HG02981 (cell line): ENCODE data around the gene DRAP1.
A peak's percentile ranks its signal among the peaks of the same experiment; 100 is the strongest.
"Not testable (repeated sequence)": the region's sequence is repeated elsewhere in the genome, so short reads cannot be mapped to it uniquely, and the experiment has no call there.

Experiments
- ATAC-seq: cut with Tn5 transposase; IDR thresholded peaks from one replicate; pipeline ENCODE4 v1.9.1; 2021; ENCODE audit warnings: mild to moderate bottlenecking, moderate library complexity; ENCODE audit not compliant: unreplicated experiment

Gene DRAP1

DNA sequence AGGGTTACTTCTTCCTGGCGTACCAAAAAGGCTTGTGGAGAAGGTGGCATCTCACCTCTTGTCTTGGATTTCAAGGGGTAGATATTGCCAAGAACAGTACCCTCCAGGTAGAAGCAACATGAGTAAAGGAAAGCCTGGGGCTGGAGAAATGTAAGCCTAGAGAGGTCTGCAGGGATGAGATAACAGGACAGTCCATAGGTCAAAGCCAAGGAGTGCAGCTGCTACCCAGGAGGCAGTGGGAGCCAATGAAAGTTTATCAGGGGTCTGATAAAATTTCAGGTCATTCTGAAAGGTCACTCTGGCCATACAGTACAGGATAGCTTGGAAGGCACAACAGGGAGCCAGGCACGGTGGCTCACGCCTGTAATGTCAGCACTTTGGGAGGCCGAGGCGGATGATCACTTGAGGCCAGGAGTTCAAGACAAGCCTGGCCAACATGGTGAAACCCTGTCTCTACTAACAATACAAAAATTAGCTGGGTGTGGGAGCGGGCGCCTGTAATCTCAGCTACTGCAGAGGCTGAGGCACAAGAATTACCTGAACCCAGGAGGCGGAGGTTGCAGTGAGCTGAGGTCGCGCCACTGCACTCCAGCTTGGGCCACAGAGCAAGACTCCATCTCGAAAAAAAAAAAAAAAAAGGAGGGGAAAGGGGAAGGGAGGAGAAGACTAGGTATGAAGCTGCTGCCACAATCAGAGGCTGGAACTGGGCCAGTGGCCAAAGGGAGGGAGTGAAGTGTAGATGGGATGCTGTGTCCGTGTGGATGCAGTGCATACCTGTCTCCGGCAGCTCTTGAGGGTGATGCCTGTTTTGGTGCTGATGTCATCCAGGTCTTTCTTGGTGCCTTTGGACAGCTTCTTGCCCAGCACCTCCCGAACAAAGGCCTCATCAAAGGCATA, 32.2 kb upstream of the DRAP1 start:
- no peak for ATAC-seq

GRCh38 chr11:65887723-65888162, 31.5 kb upstream of the DRAP1 start:
- ATAC-seq = no peak

GRCh38 chr11:65888163-65888814, 30.9 kb upstream of the DRAP1 start, which contains the start of gene FIBP:
Gene FIBP, minus strand, starts transcription at chr11:65888471. Its CDS starts 53 bp downstream, at chr11:65888418.
- peak; percentile 38 for ATAC-seq

GRCh38 chr11:65890324-65891218, 28.7 kb upstream of the DRAP1 start, which contains the start of gene CCDC85B:
Gene CCDC85B, plus strand, starts transcription at chr11:65890673. Its CDS starts 111 bp downstream, at chr11:65890784.
- ATAC-seq = peak; percentile 48

DNA sequence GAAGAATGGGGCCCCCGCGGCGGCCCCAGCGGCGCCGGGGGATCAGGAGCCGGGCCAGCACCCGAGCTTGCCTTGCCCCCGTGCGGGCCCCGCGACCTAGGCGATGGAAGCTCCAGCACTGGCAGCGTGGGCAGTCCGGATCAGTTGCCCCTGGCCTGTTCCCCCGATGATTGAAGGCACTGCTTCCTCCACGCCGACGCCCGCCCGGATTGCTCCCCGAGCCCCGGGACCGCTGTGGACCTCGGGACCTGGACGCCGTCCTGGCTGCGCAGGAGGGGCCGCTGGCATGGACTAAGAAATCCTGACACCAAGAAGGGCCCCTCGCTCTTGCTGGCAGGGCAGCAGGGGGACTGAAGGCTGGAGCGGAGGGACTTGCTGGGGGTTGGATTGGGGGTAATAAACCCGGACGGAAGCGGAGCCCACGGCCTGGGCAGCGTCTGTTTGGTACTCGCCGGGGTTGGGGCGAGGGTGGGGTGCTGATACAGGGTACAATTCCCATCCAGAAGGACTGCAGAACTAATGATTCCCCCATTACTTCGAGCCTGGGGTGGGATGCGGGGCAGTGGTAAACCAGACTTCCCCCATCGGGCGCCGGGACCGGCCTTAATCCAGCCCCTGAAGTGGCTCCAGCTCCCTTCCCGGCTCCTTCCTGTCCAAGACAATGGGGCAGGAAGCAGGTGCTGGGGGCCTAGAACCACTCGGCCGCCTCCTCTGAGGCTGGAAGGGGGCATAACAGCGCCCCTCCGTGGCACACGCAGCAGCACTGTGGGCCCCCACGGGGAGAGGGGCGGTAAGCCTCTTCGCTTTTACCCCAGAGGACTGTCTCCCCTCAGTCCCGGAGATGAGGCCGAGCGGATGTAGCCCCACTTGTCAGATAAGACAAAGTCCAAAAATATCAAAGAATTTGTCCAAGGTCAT, 27.7 kb upstream of the DRAP1 start:
- ATAC-seq = no peak

GRCh38 chr11:65892137-65892540, 27.1 kb upstream of the DRAP1 start:
- not testable (repeated sequence) for ATAC-seq

DNA sequence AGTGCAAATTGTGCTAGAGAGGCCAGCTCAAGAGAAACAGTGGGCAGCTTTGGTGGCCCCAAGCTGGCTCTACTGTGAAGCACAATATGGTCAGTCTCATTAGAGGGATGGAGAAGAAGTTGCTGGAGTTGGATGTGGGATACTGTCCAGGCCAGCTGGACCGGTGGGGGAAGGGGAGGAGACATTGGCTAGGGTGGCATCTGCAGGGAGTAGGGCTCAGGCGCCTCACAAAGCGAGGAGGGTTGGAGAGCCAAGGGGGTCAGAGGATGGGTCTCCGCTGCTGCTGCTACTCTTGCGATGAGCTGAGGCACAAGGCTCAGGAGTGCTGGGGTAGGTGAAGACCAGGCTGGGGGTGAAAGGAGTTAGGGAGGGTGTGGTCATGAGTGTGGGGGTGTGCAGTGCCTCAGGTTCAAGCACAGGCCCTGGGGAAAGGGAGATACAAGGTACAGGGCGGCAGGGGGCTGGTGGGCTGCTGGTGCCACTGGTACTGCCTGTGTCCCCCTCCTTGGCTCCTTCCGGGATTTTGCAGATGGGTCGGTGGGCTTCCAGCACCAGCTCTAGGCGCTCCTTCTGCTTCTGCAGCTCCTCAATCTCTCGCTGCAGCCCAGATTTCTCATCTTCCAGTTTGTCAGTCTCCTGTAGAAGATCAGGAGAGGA, 26.4 kb upstream of the DRAP1 start:
- ATAC-seq = no peak

GRCh38 chr11:65894034-65894591, 25.1 kb upstream of the DRAP1 start:
- no peak for ATAC-seq

DNA sequence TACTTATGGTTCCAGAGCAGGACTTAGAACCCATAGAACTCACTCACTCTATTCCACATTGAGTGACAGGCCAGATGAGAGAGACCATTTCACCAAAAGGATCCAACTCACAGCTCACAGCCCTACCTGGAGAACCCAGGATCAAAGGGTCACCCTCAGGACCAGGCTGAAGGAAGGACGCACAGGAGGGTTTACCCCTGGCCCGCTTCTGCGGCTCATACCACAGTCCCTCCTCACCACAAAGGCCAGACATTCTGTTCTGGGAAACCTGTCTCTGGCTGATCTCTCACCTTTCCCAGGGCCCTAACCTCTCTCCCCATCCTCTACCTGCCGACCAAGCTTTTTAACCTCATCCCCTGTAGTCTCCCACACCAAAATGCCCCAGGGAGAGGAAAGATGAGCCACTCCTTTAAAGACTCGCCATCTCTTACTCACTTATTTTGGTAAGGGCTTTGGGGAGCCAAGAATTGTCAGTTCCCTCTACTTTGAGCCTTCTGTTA, 23.7 kb upstream of the DRAP1 start:
- ATAC-seq = no peak

GRCh38 chr11:65896034-65896999, 22.9 kb upstream of the DRAP1 start:
- ATAC-seq = no peak

DNA sequence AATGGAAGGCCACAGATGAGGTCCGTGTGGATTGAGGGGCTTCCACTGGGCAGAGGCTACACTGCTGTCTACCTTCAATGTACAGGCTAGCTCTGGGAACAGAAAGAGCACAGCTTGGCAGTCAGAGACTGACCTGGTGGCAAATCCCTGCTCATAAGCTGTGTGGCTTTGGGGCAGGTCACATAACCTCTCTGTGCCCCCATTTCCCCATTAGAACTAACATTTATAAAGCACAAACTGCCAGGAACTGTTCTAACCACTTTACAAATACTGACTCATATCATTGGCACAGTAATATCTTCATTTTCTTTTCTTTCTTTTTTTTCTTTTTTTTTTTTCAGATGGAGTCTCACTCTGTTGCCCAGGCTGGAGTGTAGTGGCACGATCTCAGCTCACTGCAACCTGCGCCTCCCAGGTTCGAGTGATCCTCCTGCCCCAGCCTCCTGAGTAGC, 22.2 kb upstream of the DRAP1 start:
- no peak for ATAC-seq

GRCh38 chr11:65898656-65899355, 20.4 kb upstream of the DRAP1 start:
- ATAC-seq = no peak

DNA sequence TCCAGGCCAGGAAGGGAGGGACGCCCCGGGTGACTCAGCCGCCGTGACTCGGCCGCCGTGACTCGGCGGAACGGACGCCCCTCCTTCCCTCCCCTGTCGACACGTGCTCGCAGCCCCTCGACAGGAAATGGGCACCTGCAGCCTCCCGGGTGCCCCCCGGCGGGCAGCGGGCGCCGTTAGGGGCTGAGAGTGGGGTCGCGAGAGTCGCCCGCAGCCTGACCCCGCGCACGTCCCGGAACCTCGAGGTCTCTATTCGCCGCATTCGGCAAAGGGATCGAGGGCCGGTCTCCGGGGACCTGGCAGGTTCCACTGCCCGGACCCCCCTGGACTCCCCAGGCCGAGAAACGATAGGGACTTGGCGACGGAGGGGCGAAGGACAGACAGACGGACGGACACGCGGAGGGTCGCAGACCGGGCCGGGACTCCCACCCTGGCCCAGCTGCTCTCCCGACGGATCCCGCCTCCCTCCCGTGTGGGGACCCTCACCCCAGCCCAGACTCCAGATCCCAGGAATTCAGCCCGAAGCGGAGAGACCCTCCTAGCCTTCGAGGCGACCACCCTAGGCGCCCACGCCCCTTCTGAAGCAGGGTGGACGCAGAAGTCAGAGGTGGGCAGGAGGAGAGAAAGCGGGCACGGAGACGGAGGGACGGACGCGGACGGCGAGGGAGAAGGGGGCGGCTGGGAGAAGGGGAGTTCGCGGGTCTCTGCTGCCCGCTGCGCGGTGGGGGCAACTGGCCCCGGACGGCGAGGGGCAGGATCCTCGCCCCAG, 19.7 kb upstream of the DRAP1 start:
- ATAC-seq = no peak

GRCh38 chr11:65900125-65900898, 18.9 kb upstream of the DRAP1 start, which contains the start of gene FOSL1:
Gene FOSL1, minus strand, starts transcription at chr11:65900388. Its CDS starts 49 bp downstream, at chr11:65900339.
- ATAC-seq = peak; percentile 74

DNA sequence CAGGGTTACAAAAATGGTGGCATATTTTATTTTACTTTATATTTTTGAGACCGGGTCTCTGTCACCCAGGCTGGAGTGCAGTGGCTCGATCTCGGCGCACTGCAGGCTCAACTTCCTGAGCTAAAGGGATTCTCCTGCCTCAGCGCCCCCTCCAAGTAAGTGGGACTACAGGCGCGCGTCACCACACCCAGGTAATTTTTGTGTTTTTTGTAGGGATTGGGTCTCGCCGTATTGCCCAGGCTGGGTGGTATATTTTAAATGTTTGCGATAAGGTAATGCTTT, 18.4 kb upstream of the DRAP1 start:
- ATAC-seq = no peak

DNA sequence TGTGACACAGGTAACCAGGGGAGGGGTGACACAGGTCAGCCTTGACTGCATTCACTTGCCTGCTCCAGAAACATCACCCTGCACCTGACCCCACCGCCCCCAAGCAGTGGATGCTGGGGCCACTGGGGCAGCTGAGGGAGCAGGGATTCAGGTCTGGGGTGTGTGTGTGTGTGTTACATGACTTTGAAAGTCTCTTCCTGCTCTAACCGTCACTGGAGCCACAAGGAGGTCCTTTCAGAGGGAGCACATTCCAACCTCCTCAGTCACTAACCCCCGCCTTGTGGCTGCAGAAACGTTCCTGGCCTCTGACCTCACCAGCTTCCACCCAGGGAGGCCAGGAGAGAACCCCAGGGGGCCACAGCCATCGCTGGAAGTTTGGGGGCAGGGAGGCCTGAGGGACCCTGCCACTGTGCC, 16.2 kb upstream of the DRAP1 start:
- no peak for ATAC-seq
